GM19099 (cell line): ENCODE measurements around the gene MGAT5.

ENCODE experiments used
- POLR2A ChIP-seq: IDR thresholded peaks from 3 replicates; pipeline ENCODE4 v1.6.1; 2011; ENCODE audit warnings: low read depth; ENCODE audit not compliant: insufficient read length; ENCODE audit errors: extremely low read depth

The MGAT5 gene

GRCh38 chr2:134421556-134422328 lies 167.9 kb downstream of the MGAT5 start:
- no peak for TF ChIP-seq POLR2A

GRCh38 chr2:134425724-134426496 lies 172.0 kb downstream of the MGAT5 start:
- no peak for TF ChIP-seq POLR2A

GRCh38 chr2:134426721-134427120 lies 172.8 kb downstream of the MGAT5 start:
- TF ChIP-seq POLR2A = no peak

DNA sequence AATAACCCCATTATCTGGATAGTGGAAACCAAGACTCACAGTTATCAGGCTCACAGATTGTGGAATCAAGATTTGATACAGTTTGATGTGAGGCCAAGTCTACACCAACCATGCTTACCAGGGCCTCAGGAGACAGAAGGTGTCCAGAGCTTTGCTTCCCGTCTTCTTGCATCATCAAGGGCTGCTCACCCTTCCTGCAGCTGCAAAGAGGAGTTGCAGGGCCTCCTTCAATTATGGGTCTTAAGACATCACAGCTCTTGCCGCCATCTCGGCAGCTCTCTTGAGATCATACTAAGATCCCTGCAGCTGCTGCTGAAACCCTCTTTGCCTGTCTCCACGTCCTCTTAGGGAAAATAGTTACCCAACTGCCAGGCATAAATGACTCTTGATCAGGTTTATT lies 176.0 kb downstream of the MGAT5 start:
- no peak for TF ChIP-seq POLR2A

DNA sequence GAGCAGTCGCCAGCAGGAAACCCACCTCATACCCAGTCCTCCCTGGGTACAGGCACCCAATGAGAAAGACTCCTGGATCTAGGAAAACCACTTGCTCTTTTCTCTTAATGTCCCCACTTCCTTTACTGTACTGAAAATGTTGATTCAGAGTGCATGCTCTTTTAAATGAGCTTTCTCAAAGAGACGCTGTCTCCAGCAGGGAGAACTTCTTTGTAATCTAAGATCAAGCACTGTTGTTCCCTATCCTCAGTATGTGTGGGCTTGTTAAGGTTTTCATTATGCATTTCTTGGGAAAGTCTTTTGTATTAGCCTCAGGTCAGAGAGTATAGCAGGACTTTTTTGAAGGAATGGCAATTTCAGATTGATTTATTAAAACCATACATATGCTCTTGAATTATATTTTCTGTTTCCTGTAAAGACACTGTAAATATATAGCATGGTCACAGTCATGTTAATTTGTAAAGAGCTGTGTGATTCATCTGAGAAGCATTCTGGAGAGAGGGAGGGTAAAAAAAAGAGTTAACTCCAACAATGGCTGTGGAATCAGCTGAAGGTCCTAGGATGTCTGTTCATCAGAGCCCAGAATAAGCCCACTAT lies 178.1 kb downstream of the MGAT5 start:
- no peak for TF ChIP-seq POLR2A

DNA sequence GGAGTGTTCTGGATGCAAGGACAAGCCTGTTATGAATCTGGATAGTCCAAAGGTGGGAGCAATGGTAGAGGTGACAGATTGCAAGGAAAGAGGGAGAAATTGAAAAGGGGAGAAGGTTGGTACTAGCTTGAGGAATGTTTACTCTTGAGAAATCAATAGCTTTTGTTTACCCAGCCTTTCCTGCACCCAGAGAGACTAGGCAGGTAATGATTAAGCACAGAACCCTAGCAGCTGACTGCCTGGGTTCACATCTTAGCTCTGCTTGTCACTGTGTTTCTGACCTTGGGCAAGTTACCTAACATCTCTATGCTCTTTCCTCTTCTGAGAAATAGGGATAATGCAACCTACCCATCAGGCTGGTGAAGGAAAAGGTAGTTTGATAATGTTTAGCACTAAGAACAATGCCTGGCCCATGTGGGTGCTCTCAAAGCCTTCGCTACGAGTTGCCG lies 178.6 kb downstream of the MGAT5 start:
- TF ChIP-seq POLR2A = no peak

GRCh38 chr2:134433469-134433868 lies 179.6 kb downstream of the MGAT5 start:
- TF ChIP-seq POLR2A = no peak

DNA sequence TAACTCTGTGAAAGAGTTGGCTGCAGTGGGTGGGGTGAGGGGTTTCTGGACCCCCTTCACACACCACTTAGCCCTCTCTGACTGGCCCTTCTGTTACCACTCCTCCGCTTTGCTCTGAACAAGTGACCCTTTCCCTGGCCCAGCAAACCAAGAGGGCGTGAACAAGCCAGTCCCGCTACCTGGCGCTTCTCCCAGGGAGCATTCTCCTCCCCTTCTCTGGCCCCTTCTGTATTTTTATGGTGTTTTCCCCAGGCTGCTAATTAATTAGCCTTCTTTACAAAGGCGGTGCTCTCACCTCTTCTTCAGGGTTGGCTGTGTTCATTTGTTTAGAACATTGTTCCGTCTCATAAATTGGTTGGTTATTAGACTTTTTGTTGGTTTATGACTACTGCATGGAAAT lies 180.1 kb downstream of the MGAT5 start:
- TF ChIP-seq POLR2A = no peak

DNA sequence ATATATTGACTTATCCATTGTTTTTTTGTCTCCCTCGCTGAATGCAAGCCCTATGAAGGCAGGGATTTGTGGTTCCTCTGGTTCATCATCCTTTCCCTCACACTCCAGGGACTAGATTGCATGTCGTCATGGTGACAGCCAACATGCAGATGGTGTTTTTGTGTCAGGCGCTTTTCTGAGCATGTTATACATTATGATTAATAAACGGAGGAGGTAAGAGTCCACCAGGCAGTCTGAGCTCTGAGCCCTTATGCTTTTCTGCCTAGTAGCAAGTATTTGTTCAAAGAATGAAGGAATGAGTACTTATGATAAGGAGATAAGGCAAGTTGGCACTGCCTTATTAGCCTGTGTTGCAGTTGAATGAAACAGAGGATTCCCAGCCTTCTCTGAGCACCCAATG lies 181.6 kb downstream of the MGAT5 start:
- no peak for TF ChIP-seq POLR2A

- no peak for TF ChIP-seq POLR2A
These were observed 182.1 kb downstream of the MGAT5 start for GRCh38 chr2:134435936-134436335.

- TF ChIP-seq POLR2A = no peak
These were observed 182.8 kb downstream of the MGAT5 start for GRCh38 chr2:134436706-134437105.

DNA sequence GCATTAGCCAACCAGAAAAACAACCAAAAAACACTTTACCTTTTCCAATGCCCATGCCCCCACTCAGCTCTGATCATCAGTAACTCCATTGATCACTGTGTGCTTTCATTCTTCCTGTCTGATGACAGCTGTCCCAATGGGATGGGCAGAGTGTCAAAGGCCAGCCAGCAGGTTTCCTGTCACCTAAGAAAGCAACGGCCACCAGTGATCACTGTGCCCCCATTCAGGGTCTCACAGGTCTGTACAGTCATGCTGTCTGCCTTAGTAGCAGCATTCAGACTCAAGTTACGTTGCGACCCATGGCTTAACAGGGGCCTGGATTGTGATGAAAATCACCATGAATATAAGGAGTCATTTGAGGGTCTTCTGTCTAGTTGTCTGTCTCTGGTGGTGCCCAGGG lies 184.5 kb downstream of the MGAT5 start:
- no peak for TF ChIP-seq POLR2A

GRCh38 chr2:134440336-134440909 lies 186.6 kb downstream of the MGAT5 start:
- no peak for TF ChIP-seq POLR2A

- no peak for TF ChIP-seq POLR2A
These were observed 187.4 kb downstream of the MGAT5 start for GRCh38 chr2:134441153-134441863.
